Measurements from ENCODE around the gene DAAM1.

DNA sequence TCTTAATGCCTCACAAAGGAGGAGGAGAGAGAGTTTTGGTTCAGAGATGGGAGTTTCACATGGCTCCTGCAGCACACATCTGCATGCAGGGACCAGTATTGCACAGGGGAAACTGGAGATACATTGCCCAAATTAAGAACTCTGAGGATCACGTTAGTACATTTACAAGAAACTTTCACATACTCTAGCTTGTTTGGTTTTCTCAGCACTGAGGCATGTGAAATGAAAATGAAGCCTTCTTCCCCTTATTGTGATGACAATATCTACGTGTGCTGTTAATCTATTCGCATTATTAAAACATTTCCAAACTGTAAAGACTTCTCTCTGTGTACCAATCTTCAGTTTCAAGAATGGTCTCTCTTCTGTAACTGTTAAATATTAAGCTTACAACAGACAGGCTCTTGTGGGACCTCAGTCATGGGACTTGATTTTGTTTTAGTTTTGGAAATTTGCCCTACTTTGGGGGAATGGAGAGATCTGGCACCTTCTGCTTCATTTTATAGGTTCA, 124.7 kb downstream of the DAAM1 start:
- TF ChIP-seq, protein P1, sequence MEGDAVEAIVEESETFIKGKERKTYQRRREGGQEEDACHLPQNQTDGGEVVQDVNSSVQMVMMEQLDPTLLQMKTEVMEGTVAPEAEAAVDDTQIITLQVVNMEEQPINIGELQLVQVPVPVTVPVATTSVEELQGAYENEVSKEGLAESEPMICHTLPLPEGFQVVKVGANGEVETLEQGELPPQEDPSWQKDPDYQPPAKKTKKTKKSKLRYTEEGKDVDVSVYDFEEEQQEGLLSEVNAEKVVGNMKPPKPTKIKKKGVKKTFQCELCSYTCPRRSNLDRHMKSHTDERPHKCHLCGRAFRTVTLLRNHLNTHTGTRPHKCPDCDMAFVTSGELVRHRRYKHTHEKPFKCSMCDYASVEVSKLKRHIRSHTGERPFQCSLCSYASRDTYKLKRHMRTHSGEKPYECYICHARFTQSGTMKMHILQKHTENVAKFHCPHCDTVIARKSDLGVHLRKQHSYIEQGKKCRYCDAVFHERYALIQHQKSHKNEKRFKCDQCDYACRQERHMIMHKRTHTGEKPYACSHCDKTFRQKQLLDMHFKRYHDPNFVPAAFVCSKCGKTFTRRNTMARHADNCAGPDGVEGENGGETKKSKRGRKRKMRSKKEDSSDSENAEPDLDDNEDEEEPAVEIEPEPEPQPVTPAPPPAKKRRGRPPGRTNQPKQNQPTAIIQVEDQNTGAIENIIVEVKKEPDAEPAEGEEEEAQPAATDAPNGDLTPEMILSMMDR (IDR thresholded peaks at IDR 0.05), result no peak
- TF ChIP-seq POLR2A (IDR thresholded peaks at IDR 0.05), result no peak

Data from thyroid gland (tissue), 4 donors.